ENCODE measurements around the gene CORT. TPM values are rescaled to one million over a fixed set of nuclear protein-coding genes. Genes with fewer than 3 reads are reported as not detected.
A peak's percentile ranks its signal among the peaks of the same experiment; 100 is the strongest.

CORT gene
- total and polyA plus RNA-seq, 10 of the 15 experiments (the other 5 are each of a cell fraction or from before 2014, with no cell fraction given), result 0.09 to 0.49 (median 0.23) TPM; not detected in 1

DNA sequence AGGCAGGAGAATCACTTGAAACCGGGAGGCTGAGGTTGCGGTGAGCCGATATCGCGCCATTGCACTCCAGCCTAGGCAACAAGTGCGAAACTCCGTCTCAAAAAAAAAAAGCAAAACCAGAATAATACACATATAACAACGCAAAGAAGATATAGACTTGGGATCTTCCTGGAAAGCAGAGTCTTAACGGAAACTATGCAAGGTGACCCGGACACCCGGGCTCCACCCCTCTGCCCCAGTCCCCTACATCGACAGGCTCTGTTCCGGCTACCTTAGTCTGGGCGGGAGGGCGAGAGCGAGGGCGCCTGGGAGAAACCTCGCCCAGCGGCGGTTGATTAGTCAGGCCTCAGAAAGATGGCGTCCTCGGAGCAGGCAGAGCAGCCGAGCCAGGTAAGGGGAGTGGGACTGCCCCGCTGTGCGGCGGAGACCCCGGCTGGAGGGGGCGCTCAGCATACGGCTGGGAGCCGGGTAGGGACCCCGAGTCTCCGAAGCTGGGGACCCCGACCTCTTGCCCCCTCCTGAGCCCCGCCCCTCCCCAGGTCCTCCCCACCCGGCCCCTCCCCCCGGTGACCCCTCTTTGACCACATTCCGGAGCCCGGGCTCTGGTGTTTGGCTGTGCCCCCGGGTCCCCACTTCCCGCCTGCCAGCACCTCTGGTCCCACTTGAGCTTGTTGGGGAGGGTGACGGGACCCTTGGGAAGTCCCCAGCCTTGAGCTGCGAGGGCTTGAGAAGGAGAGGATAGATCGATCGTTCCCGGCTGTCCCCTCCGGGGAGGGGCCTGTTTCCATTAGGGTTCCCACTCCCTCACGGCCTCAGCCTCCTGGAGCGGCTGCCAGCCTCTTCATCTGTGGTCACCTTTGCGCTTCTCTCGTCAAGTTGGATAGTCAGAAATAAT lies 25.0 kb downstream of the CORT start, which contains the start of gene PEX14 (continued):
- TF ChIP-seq, protein P1, sequence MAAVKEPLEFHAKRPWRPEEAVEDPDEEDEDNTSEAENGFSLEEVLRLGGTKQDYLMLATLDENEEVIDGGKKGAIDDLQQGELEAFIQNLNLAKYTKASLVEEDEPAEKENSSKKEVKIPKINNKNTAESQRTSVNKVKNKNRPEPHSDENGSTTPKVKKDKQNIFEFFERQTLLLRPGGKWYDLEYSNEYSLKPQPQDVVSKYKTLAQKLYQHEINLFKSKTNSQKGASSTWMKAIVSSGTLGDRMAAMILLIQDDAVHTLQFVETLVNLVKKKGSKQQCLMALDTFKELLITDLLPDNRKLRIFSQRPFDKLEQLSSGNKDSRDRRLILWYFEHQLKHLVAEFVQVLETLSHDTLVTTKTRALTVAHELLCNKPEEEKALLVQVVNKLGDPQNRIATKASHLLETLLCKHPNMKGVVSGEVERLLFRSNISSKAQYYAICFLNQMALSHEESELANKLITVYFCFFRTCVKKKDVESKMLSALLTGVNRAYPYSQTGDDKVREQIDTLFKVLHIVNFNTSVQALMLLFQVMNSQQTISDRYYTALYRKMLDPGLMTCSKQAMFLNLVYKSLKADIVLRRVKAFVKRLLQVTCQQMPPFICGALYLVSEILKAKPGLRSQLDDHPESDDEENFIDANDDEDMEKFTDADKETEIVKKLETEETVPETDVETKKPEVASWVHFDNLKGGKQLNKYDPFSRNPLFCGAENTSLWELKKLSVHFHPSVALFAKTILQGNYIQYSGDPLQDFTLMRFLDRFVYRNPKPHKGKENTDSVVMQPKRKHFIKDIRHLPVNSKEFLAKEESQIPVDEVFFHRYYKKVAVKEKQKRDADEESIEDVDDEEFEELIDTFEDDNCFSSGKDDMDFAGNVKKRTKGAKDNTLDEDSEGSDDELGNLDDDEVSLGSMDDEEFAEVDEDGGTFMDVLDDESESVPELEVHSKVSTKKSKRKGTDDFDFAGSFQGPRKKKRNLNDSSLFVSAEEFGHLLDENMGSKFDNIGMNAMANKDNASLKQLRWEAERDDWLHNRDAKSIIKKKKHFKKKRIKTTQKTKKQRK (IDR thresholded peaks at IDR 0.05; ENCODE audit: low read depth, low read length), result peak; percentile 43; the same call in 1 of the 2 replicates
- TF ChIP-seq, protein P2, sequence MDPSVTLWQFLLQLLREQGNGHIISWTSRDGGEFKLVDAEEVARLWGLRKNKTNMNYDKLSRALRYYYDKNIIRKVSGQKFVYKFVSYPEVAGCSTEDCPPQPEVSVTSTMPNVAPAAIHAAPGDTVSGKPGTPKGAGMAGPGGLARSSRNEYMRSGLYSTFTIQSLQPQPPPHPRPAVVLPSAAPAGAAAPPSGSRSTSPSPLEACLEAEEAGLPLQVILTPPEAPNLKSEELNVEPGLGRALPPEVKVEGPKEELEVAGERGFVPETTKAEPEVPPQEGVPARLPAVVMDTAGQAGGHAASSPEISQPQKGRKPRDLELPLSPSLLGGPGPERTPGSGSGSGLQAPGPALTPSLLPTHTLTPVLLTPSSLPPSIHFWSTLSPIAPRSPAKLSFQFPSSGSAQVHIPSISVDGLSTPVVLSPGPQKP (IDR thresholded peaks at IDR 0.05; ENCODE audit: low read depth, low read length), result peak; percentile 73; the same call in 1 of the 2 replicates
- no peak for TF ChIP-seq SUZ12 (IDR thresholded peaks at IDR 0.05; ENCODE audit: unreplicated experiment)
- no peak for TF ChIP-seq SREBF1 (IDR thresholded peaks at IDR 0.05; ENCODE audit: low read length)
- TF ChIP-seq CHD4 (IDR thresholded peaks at IDR 0.05), result no peak
- no peak for TF ChIP-seq ATF7 (IDR thresholded peaks at IDR 0.05; ENCODE audit: low read depth)
- no peak for TF ChIP-seq PAX5 (IDR thresholded peaks at IDR 0.05; ENCODE audit: borderline replicate concordance, low read depth, low read length)
- TF ChIP-seq FOS (IDR thresholded peaks at IDR 0.05; ENCODE audit: borderline replicate concordance, extremely low read depth, insufficient read length), result no peak
- TF ChIP-seq ZNF207 (IDR thresholded peaks at IDR 0.05; ENCODE audit: borderline replicate concordance), result 0 out of 2 replicates have a peak, but pooled peaks have one; percentile 31
- no peak for TF ChIP-seq GATAD2B (conservative IDR thresholded peaks at IDR 0.05; ENCODE audit: low read depth)
- no peak for TF ChIP-seq BMI1 (IDR thresholded peaks at IDR 0.05; ENCODE audit: borderline replicate concordance)
- TF ChIP-seq BHLHE40 (IDR thresholded peaks at IDR 0.05; ENCODE audit: borderline replicate concordance in 1 of 2, low read depth in 2 of 2, low read length in 1 of 2), result peak; percentile 56 to 82
- no peak for TF ChIP-seq GABPA (IDR thresholded peaks at IDR 0.05; ENCODE audit: low read depth)
- TF ChIP-seq FOXM1 (IDR thresholded peaks at IDR 0.05; ENCODE audit: low read depth, low read length), result no peak
- peak; percentile 89; the same call in 1 of the 2 replicates for TF ChIP-seq POLR2AphosphoS2 (IDR thresholded peaks at IDR 0.05; ENCODE audit: low read depth, low read length)
- TF ChIP-seq, protein P3, sequence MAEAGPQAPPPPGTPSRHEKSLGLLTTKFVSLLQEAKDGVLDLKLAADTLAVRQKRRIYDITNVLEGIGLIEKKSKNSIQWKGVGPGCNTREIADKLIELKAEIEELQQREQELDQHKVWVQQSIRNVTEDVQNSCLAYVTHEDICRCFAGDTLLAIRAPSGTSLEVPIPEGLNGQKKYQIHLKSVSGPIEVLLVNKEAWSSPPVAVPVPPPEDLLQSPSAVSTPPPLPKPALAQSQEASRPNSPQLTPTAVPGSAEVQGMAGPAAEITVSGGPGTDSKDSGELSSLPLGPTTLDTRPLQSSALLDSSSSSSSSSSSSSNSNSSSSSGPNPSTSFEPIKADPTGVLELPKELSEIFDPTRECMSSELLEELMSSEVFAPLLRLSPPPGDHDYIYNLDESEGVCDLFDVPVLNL (IDR thresholded peaks at IDR 0.05; ENCODE audit: low read depth, low read length), result no peak
- TF ChIP-seq, protein P4, sequence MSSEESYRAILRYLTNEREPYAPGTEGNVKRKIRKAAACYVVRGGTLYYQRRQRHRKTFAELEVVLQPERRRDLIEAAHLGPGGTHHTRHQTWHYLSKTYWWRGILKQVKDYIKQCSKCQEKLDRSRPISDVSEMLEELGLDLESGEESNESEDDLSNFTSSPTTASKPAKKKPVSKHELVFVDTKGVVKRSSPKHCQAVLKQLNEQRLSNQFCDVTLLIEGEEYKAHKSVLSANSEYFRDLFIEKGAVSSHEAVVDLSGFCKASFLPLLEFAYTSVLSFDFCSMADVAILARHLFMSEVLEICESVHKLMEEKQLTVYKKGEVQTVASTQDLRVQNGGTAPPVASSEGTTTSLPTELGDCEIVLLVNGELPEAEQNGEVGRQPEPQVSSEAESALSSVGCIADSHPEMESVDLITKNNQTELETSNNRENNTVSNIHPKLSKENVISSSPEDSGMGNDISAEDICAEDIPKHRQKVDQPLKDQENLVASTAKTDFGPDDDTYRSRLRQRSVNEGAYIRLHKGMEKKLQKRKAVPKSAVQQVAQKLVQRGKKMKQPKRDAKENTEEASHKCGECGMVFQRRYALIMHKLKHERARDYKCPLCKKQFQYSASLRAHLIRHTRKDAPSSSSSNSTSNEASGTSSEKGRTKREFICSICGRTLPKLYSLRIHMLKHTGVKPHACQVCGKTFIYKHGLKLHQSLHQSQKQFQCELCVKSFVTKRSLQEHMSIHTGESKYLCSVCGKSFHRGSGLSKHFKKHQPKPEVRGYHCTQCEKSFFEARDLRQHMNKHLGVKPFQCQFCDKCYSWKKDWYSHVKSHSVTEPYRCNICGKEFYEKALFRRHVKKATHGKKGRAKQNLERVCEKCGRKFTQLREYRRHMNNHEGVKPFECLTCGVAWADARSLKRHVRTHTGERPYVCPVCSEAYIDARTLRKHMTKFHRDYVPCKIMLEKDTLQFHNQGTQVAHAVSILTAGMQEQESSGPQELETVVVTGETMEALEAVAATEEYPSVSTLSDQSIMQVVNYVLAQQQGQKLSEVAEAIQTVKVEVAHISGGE (CRISPR knock-in tag; IDR thresholded peaks at IDR 0.05), result no peak
- TF ChIP-seq, protein P5, sequence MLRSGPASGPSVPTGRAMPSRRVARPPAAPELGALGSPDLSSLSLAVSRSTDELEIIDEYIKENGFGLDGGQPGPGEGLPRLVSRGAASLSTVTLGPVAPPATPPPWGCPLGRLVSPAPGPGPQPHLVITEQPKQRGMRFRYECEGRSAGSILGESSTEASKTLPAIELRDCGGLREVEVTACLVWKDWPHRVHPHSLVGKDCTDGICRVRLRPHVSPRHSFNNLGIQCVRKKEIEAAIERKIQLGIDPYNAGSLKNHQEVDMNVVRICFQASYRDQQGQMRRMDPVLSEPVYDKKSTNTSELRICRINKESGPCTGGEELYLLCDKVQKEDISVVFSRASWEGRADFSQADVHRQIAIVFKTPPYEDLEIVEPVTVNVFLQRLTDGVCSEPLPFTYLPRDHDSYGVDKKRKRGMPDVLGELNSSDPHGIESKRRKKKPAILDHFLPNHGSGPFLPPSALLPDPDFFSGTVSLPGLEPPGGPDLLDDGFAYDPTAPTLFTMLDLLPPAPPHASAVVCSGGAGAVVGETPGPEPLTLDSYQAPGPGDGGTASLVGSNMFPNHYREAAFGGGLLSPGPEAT (IDR thresholded peaks at IDR 0.05; ENCODE audit: low read depth), result peak; percentile 96
